Measurements from ENCODE around the gene KIF11.

KIF11 gene

DNA sequence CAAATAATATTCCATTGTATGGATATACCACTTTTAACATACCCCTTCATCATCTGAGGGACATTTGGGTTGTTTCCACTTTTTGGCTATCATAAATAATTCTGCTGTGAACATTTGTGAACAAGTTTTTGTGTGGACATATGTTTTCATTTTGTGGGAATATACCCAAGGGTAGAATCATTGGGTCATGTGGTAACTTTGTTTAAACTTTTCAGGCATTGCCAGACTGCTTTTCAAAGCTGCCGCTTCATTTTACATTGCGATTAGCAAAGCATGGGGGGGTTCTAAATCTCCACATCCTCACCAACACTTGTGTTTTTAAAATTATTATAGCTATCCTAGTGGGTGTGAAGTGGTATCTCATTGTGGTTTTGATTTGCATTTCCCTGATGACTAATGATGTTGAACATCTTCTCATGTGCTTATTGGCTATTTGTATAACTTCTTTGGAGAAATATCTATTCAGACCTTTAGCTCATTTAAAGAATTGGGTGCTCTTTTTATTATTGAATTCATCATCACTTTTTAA, 88.4 kb downstream of the KIF11 start:
- no peak for DNase-seq (ENCODE audit: low spot score)

DNA sequence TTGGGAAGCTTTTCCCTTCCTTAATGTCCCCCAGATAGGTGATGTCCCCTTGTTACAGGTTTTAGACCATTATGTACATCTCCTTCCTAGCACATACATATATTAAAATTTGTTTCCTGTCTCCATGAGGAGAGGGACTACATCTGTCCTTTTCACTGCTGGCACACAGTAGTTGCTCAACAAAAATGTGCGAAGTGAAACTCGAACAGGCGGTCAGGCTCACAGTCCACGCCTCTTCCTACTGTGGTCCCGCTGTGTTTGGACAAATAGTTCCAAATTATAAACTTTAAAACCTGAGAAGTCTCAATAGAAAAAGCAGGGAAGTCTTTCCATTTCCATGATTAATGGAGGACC, 95.6 kb downstream of the KIF11 start:
- no peak for DNase-seq (ENCODE audit: low spot score)

DNA sequence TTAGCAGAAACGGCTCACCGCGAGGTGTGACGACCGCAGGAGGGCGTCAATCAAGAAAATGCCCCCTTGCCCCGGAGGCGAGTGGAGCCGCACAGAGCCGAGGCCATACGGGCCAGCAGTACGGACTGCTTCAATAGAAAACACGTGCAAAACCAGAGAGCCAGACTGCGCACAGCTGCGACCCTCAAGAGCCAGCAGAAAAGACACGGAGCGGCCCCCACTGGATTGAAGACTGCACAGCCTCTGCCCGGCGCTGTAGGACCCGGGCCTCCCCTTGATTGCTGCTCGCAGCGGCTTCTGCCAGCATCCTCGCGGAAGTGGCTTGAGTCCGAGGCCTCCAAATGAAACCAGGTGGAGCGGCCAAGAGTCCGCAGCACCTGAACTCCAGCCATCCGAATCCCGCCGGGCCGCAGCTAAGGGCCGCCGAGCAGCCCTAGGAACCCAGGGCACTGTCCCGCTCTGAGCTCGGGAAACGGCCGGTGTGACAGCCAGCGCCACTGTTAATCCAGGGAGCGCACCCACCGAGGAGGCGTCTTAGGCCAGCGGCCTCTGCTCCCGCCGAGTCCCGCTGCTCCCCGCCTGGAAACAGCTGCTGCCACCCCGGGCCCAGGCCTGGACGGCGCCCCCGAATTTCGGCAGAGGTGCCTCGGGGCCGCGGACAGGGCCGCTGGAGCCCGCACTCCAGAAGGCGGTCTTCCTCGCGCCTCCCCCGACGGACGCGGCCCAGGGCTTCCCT, 96.2 kb downstream of the KIF11 start:
- DNase-seq (ENCODE audit: low spot score) = peak; percentile 38

DNA sequence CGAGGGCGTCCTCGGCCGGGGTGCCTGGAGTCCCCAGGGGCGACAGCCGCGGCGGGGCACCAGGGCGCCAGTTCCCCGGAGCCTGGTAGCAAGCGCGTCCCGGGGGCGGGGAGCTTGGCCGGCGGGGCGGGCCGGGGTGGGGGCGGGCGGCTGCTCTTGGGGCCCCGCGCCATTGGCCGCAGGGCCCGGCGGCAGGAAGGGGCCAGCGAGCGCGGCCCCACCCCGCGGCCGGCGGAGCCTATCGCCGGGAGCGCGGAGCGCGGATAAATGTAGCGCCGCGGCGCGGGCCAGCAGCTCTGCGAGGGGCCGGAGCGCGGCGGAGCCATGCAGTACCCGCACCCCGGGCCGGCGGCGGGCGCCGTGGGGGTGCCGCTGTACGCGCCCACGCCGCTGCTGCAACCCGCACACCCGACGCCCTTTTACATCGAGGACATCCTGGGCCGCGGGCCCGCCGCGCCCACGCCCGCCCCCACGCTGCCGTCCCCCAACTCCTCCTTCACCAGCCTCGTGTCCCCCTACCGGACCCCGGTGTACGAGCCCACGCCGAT, 96.8 kb downstream of the KIF11 start, which contains the start of gene HHEX:
HHEX (plus strand) TSS at position 293 of the 548 bp plus-strand sequence; CDS start at position 325, 32 bp downstream.
- DNase-seq (ENCODE audit: low spot score) = peak; percentile 51

DNA sequence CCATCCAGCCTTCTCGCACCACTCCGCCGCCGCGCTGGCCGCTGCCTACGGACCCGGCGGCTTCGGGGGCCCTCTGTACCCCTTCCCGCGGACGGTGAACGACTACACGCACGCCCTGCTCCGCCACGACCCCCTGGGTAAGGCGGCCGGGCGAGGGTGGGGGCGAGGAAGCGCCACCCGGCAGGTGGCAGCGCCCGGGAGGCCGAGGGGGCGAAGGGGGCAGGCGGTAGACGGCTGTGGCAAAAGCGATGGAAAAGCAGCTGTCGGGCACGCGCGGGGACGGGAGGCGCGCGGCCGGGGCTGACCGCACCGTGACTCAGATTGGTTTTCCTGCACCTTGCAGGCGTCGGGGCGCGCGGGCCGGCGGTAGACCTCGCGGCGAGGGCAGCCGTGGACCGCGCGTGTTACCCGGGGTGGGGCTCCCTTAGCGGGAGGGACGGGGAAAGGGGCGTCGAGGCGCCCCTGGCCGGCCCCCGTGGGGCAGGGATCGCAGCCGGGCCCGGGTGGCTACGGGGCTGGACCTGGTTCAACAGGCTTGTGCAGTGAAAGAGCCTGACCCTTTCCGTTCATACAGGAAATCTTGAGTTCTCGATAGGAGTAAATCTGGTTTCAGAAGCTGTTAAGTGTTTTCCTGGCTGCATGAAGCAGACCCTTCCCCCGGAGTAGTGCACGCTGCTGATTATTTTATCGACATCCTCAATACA, 97.4 kb downstream of the KIF11 start:
- peak; percentile 54 for DNase-seq (ENCODE audit: low spot score)

DNA sequence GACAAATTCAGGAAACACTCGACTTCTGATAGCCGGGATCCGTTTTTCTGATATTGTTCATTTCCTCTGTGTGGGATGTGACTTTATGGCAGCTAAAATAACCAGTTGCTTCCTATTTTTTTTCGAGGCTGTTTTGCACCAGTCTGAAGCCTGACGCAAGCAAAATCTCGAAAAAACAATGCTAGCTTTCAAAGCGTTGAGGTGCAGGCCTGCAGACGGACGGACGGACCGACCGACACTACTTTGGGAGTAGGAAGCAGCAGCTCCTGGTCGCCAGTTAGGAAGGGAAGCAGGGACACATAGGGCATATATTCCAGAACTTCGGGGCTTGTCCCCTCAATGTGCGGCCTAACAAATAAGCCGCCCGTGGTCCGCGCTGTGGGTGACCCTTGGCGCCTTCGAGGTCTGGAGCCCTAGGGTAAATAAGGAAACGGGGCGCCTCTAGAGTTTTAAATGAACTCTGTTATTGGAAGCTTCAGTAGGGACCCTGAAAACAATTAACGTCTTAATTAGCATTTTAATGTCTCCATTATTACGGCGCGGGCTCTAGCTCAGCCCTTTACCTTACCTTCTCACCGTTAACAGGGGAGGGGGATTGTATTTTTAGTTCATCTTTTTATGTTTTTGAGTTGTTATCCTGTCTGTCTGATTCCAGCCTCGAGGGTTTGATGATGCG, 98.1 kb downstream of the KIF11 start:
- DNase-seq (ENCODE audit: low spot score) = no peak

DNA sequence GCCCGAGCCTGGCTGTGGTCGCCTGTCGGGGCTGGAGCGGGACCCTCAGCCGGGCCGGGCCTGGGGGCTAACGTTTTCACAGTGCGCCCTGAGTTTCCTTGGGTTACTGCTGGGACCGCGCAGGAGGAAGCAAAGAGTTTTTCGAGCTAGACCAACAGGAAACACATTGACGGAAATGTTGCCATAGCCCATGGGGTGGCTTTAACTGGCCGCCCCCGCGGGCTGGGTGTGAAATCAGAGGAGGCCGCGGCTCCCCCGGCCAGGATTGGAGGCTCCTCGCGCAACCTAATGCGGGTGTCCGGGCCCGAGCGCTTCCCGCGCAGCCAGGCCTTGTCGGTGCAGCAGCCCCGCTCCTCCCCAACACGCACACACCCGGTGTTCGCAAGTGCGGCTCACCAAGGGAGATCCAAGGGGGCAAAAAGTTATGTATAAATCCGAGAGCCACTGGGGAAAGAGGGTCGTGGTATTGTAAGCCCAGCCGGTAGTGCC, 98.7 kb downstream of the KIF11 start:
- DNase-seq (ENCODE audit: low spot score) = no peak

DNA sequence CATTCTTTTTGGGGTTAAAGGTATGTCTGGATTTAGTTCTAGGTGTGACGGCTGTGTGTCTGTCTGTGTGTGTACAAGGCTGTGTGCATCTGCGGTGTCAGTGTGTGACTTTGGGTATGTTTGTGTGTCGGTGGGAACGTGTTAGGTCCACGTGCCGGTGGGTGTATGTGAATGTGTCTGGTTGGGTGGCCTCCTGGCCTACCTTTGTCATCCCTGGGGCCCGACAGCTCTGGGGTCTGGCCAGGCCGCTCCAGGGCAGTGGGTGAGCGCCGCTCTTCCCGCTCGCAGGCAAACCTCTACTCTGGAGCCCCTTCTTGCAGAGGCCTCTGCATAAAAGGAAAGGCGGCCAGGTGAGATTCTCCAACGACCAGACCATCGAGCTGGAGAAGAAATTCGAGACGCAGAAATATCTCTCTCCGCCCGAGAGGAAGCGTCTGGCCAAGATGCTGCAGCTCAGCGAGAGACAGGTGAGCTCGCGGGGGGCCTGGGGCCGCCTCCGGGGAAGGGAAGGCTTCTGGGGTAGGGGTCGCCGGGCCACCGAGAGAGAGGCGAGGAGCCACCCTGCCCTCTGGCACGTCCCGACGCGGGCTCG, 99.2 kb downstream of the KIF11 start:
- no peak for DNase-seq (ENCODE audit: low spot score)

DNA sequence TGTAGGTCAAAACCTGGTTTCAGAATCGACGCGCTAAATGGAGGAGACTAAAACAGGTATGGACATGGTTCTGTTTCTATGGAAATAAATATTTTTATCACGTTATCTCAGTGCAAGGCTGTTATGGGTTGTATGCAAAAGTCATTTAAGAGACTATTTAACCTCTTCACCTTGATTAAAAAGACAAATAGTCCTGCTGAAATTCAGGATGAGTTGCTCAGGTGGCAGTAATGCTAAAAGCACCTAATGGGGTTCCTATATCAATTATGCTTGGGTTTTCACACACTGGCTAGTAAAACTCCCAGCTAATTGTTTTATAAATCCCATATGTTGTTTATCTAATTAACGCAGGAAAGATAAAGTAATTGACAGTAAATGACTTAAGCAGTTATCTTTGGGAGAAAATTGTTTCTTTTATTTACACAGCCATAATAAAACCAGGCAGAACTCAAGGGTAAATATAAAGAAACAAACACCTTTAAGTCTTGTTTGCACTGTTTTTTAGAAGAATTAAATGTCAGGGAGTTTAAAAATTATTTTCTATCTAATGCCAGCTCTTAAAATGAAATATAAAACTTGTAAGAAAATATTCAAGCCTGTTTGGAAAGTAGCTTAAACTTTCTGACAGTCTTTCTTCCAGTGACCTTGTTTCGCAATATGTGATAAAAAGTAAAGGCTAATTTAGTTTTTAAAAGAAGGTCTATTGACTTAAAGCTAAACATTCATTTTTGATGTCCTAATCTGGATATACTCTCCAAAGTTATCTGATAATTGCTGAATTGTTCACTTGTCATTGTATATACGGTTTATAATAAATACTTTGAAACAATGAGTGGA, 100.0 kb downstream of the KIF11 start:
- DNase-seq (ENCODE audit: low spot score) = no peak

DNA sequence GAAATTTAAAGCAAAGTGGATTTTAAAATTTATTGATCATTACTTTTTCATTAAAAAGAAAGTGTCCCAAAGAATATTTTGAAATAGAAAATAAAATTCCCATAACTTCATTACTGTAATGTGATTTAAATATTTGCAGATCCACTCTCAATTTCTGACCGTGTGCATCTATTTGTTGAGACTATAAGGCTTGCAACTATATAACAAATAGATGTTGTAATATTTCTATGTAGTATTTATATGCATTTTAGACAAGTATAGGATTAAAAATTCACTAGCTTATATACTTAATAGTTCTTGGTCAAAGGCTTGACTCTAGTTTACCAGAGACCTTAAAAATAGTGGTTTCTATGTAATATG, 100.6 kb downstream of the KIF11 start:
- DNase-seq (ENCODE audit: low spot score) = no peak

DNA sequence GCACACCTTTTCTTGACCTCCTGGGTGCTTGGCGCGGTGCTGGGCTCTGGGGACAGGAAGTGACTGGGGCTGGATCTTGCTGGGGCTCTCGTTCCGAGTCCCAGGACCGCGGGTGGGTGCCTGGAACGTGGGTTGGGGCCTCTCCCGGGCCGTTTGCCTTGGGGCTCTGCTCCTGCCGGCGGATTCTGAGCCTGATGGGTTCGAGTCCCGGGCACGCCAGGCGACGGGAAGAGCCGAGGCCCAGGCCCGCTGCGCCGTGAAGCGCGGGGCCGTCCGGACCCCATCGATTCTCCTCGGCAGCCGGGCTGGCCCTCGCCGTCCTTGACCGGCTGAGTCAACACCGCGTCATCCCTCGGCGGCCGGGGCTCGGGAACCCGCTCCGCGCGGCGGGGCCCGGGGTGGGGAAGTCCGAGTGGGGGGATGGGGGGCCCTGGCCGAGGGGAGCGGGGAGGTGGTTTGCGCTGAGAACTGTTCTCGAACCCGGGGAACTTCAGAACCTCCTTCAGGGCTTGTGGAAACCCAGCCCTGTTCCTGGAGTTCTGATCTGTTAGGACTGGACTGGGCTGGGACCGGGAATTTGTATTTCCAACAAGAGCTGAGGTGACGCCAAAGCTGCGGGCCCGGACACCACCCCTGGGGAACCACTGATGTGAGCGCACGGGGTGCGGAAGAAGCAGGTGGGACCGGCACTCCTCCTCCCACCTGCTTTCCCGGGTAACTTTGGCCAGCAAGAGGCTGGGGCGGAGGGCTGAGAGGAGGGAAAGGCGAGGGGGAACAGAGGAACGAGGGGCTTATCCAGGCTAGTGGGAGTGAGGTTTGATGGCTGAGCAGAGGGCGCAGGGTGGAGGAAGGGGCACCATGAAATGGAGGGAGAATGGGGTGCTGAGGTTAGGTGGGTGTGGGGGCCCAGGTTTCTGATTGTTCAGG, 103.0 kb downstream of the KIF11 start:
- peak; percentile 58 for DNase-seq (ENCODE audit: low spot score)

DNA sequence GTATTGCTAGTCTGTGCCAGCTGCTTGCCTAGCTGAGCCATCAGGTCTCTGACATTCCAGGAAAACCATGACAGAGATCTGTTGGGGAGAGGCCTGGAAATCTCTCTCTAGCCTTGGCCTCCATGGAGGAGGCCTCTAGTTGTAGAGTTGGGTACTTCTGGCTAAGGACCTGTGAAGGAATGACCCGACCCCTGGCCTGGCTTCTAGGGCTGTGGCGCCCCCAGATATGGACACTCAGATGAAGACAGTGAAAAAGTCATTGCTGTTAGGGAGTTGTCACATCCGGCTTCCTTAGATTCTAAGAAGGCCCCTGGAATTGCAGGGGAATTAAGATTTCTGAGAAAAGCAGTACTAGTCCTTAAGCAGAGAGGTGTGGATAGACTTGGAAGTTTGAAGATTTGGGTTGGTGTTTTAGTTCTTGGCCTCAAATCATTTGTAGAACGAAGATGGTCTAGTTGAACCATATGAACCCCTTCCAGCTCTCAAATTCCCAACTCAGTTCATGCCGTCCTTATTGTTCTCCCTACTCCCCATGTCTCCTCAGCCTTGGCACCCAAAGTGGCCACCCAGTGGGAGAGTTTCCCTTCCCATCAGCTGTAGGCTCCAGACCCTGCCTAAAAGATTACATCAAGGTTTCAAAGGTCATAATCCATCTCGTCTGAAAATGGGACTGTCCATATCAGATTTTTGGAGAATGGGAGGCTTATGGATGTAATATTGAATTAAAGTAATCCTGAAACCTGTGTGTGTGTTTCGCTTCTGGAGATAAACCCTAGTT, 103.9 kb downstream of the KIF11 start:
- DNase-seq (ENCODE audit: low spot score) = no peak

DNA sequence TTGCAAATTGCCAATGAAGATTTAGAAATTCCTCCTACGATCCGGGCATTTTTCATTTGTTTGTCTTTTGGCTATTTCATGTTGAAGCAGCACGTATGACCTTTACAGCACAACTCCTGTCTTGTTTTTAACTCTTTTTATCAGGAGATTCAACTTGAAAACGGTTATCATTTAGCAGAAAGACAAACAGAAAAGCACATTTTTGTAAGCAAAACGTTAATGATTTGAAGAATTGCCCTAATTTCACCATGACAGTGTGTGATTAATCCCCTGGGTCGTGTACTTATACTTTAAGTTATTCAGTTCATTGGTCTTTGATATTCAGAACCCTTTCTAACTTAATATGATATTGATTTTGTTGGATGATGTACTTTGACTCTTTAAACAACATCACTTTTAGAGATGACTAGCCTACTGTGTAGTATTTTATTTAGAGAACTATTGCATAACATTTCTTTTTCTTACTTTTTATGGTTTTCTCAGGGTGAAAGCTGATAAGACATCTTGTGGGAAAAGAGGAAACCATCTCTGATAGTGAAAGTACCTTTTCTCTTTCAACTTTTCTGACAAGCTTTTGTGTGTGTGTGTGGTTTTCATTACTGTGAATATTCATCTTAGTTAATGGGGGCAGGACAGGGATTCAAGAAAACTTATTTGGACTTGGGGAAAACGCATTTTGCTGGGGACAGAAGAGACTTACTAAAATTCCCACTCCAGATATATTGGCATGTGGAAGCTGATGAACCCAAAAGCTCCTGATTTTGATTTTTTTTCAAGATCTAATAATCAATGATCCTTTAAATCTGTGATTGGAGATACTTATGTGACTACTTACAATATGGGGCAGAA, 105.0 kb downstream of the KIF11 start:
- no peak for DNase-seq (ENCODE audit: low spot score)

DNA sequence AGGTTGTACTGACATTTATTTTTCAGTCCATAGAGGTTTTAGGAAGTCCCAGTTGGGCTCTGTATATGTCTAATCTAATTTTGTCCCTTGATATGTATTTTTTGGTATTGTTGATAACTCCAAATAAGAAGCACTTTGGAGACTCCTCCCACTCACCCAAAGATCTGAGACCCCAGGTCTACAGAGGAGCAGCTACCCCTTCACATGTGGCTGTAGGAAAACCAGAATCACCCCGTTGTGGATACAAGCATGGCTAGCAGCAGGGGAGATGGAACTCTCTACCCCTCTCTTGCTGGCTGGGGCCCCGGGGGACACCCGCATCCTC, 106.2 kb downstream of the KIF11 start:
- no peak for DNase-seq (ENCODE audit: low spot score)

DNA sequence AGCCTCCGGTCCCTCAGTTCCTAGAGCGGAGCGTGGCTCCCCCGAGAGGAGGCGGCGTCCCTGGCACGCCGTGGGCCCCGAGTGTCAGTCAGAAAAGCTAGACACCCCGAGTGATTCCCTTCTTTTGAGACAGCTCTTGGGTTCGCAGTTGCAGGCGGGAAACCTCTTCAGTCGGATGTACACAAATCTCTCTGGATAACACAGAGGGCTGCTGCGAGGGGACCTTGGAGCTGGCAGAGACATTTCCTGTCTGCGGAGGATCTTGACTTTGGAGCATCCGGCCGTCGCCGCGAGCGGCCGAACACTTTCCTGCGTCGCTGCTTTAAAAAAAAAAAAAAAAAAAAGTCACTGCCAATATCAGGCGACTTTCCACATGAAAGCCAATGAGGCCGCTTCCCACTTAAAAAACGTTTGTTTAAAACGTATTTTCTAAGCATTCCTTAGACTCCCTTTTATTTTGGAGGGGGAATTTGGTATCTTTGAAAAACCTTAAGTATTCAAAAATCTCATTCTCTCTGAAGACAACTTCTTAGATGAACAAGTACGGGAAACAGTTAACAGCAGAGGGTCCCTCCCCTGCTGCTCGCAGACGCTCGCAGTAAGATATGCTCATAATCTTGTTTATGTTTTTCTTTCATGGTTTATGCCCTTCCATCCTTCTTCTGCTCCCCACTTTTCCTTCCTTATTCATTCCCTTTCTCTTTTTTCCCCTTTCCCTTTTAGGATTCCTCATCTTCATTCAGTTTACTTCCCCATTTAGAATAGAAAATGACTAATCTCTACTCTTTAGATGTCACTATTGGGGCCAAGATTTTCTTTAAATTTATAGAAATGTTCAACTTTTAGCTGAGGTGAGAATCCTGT, 106.8 kb downstream of the KIF11 start:
- peak; percentile 46 for DNase-seq (ENCODE audit: low spot score)

DNA sequence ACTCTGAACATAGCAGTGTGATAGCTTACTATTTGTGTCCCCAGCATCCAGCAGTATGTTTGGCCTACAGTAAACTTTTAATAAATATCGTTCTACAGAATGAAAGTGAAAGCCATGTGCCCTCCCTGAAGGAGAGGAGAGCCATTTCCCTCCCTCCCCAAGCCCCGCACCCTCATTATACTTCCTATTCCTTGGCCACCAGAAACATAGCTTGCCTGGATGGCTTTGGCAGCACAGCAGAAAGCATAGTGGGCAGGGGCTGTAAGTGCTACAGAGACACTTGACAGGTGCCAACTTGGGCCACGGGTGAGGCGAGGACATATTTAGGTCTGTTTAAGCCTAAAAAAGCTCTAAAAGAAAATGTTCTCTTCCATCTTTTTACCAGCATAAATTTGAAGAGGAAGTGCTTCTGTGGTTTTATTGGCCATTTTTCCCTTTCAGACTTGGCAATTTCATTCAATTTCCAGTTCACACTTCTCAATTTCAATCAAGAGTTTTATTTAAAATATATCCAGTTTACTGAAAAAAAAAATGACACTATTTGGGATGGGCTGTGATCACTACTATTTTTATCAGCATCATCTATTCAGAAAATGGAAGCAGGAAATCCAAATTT, 109.5 kb downstream of the KIF11 start:
- no peak for DNase-seq (ENCODE audit: low spot score)

Measured in kidney tubule cell (primary cell).